OCI-LY7 (cell line): ENCODE measurements around the gene PCDHGB2. TPM values are rescaled to one million over a fixed set of nuclear protein-coding genes. Genes with fewer than 3 reads are reported as not detected.
"Not testable (repeated sequence)": the region's sequence is repeated elsewhere in the genome, so short reads cannot be mapped to it uniquely, and the experiment has no call there.

ENCODE experiments used
- BruUV-seq: library from RNA; stranded (reverse); fragments of 400-500 nt; replicated peaks from 2 replicates; lab custom pipeline; 2021; lab: Mats Ljungman, UMichigan
- CTCF ChIA-PET: fragments of 300-600 bp; sonication (Branson Sonifier 250); formaldehyde crosslinking; loops from one replicate; lab custom pipeline; 2022; ENCODE audit warnings: antibody characterized with exemption; ENCODE audit not compliant: unreplicated experiment; lab: Charles Lee
- POLR2A ChIA-PET: fragments of 300-600 bp; sonication (Branson Sonifier 250); formaldehyde crosslinking; loops from one replicate; lab custom pipeline; 2022; ENCODE audit warnings: antibody characterized with exemption; lab: Charles Lee
- DNase-seq: peaks from one replicate; pipeline ENCODE4 v3.0.0-alpha.2; 2015; ENCODE audit warnings: low spot score
- H2AFZ ChIP-seq: fragments of 200-600 bp; sonication (generic), shearing (Covaris generic); 2 replicates; pipeline ENCODE4 v1.6.1; 2014; ENCODE audit warnings: mild to moderate bottlenecking, antibody characterized with exemption, low read length, moderate library complexity
- H3K27ac ChIP-seq: fragments of 200-600 bp; sonication (generic); 2 replicates; pipeline ENCODE4 v1.5.1; 2014; ENCODE audit warnings: mixed run types, low read depth, mild to moderate bottlenecking, moderate library complexity, low read length, inconsistent platforms; ENCODE audit not compliant: poor library complexity, severe bottlenecking
- H3K36me3 ChIP-seq: fragments of 200-600 bp; sonication (generic); 2 replicates; pipeline ENCODE4 v1.6.1; 2014; ENCODE audit warnings: mild to moderate bottlenecking, antibody characterized with exemption, low read length, moderate library complexity, mixed read lengths; ENCODE audit not compliant: insufficient read depth
- H3K4me1 ChIP-seq: fragments of 200-600 bp; sonication (generic); 2 replicates; pipeline ENCODE4 v1.5.1; 2014; ENCODE audit warnings: mild to moderate bottlenecking, low read length; ENCODE audit not compliant: insufficient read depth, poor library complexity, severe bottlenecking
- H3K4me2 ChIP-seq: fragments of 200-600 bp; sonication (generic); 2 replicates; pipeline ENCODE4 v1.6.1; 2014; ENCODE audit warnings: mild to moderate bottlenecking, low read length
- H3K4me3 ChIP-seq: fragments of 200-600 bp; sonication (generic); 2 replicates; pipeline ENCODE4 v1.5.1; 2014; ENCODE audit warnings: mild to moderate bottlenecking, low read depth, low read length; ENCODE audit not compliant: poor library complexity, severe bottlenecking
- H3K79me2 ChIP-seq: fragments of 200-600 bp; sonication (generic); 2 replicates; pipeline ENCODE4 v1.6.1; 2016; ENCODE audit warnings: low read depth, mild to moderate bottlenecking, low read length, moderate library complexity, mixed read lengths; ENCODE audit not compliant: insufficient read depth
- H3K9me2 ChIP-seq: fragments of 200-600 bp; sonication (generic); 2 replicates; pipeline ENCODE4 v1.6.1; 2016; ENCODE audit warnings: mild to moderate bottlenecking, low read length, mixed read lengths; ENCODE audit not compliant: insufficient read depth
- H3K9me3 ChIP-seq: fragments of 200-600 bp; sonication (generic); 2 replicates; pipeline ENCODE4 v1.6.1; 2014; ENCODE audit warnings: mild to moderate bottlenecking, mixed run types, low read length, mixed read lengths
- H4K20me1 ChIP-seq: fragments of 200-600 bp; sonication (generic); 2 replicates; pipeline ENCODE4 v1.6.1; 2014; ENCODE audit warnings: mild to moderate bottlenecking, antibody characterized with exemption, low read length, moderate library complexity, mixed read lengths; ENCODE audit not compliant: insufficient read depth
- EZH2phosphoT487 ChIP-seq: fragments of 200-600 bp; sonication (generic); IDR thresholded peaks from 2 replicates; pipeline ENCODE4 v1.6.1; 2018; ENCODE audit warnings: low read depth, borderline replicate concordance, mild to moderate bottlenecking, mixed run types, antibody characterized with exemption, low read length, moderate library complexity, mixed read lengths
- intact Hi-C: fragments of 100-400 bp; cut with micrococcal nuclease; formaldehyde crosslinking; loops from one replicate; pipeline ENCODE4 v1.10.0; 2022; ENCODE audit not compliant: unreplicated experiment
- total RNA-seq, 2 experiments: library from RNA; depleted of rRNA in 1 of 2; stranded (reverse); fragments of >200 nt in 1 of 2; shearing (Covaris generic) in 1 of 2; gene quantifications; 2 replicates each; pipeline ENCODE4 v1.2.3, GENCODE V29; 2014 to 2022
- TF ChIP-seq, protein P1 (sequence below): fragments of 200-600 bp; sonication (generic); conservative IDR thresholded peaks from 2 replicates; pipeline ENCODE4 v1.5.1; 2014; ENCODE audit warnings: mild to moderate bottlenecking, antibody characterized with exemption, low read length, moderate library complexity, mixed read lengths

The PCDHGB2 gene
- total RNA-seq, 2 experiments from 2014 or later, result 9.2 to 9.3 TPM

DNA sequence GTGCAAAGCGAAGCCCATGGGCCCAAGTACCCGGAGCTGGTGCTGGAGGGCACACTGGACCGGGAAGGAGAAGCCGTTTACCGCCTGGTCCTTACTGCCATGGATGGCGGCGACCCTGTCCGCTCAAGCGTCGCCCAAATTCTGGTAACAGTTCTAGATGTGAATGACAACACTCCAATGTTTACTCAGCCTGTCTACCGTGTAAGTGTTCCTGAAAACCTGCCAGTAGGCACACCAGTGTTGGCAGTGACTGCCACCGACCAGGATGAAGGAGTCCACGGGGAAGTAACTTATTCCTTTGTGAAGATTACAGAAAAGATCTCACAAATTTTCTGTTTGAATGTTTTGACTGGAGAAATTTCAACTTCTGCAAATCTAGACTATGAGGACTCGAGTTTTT lies 14.8 kb downstream of the PCDHGB2 start:
- DNase-seq, result no peak
- TF ChIP-seq EZH2phosphoT487, result no peak
- TF ChIP-seq, protein P1, sequence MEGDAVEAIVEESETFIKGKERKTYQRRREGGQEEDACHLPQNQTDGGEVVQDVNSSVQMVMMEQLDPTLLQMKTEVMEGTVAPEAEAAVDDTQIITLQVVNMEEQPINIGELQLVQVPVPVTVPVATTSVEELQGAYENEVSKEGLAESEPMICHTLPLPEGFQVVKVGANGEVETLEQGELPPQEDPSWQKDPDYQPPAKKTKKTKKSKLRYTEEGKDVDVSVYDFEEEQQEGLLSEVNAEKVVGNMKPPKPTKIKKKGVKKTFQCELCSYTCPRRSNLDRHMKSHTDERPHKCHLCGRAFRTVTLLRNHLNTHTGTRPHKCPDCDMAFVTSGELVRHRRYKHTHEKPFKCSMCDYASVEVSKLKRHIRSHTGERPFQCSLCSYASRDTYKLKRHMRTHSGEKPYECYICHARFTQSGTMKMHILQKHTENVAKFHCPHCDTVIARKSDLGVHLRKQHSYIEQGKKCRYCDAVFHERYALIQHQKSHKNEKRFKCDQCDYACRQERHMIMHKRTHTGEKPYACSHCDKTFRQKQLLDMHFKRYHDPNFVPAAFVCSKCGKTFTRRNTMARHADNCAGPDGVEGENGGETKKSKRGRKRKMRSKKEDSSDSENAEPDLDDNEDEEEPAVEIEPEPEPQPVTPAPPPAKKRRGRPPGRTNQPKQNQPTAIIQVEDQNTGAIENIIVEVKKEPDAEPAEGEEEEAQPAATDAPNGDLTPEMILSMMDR, result no peak
- H3K4me2 ChIP-seq, result no peak overlapping the region
- BruUV-seq, result no TSS peak
- H3K4me3 ChIP-seq, result no peak overlapping the region
- no peaks in the 10 kb centered on the region for H3K9me3 ChIP-seq
- no peaks in the 10 kb centered on the region for H4K20me1 ChIP-seq
- intact Hi-C loops, result loop anchor here (5.0 kb wide), 1 partner anchor 183 kb away; no protein-coding TSS in a partner anchor
- no peaks in the 10 kb centered on the region for H3K9me2 ChIP-seq
- no peak overlapping the region for H3K27ac ChIP-seq
- peaks cover 7% of the 10 kb centered on the region for H3K4me1 ChIP-seq
- POLR2A ChIA-PET, result interaction anchor here (0.6 kb wide), 1 partner anchor 322 kb away, joined by 3 read pairs; no protein-coding TSS in a partner anchor
- CTCF ChIA-PET, result no interaction called here
- H3K79me2 ChIP-seq, result no peaks in the 10 kb centered on the region
- no peak overlapping the region for H2AFZ ChIP-seq
- H3K36me3 ChIP-seq, result peaks cover 11% of the 10 kb centered on the region; the same call in 1 of the 2 replicates

DNA sequence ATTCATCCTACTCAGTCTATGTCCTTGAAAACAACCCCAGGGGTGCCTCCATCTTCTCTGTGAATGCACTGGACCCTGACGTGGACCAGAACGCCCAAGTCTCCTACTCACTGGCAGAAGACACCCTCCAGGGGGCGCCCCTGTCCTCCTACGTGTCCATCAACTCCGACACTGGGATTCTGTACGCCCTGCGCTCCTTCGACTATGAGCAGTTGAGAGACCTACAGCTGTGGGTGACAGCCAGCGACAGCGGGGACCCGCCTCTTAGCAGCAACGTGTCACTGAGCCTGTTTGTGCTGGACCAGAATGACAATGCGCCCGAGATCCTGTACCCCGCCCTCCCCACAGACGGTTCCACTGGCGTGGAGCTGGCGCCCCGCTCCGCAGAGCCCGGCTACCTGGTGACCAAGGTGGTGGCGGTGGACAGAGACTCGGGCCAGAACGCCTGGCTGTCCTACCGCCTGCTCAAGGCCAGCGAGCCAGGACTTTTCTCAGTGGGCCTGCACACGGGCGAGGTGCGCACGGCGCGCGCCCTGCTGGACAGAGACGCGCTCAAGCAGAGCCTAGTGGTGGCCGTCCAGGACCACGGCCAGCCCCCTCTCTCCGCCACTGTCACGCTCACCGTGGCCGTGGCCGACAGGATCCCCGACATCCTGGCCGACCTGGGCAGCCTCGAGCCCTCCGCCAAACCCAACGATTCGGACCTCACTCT lies 15.8 kb downstream of the PCDHGB2 start:
- BruUV-seq, H3K4me3 ChIP-seq, CTCF ChIA-PET, H3K4me1 ChIP-seq, H2AFZ ChIP-seq, H4K20me1 ChIP-seq, H3K27ac ChIP-seq, H3K9me2 ChIP-seq, intact Hi-C loops, H3K79me2 ChIP-seq, H3K4me2 ChIP-seq, H3K9me3 ChIP-seq, DNase-seq: not testable (repeated sequence)
- H3K36me3 ChIP-seq, result peaks cover 11% of the 10 kb centered on the region; the same call in 1 of the 2 replicates
- TF ChIP-seq, protein P1, result peak; percentile 49
- POLR2A ChIA-PET, result interaction anchor here (0.6 kb wide), 1 partner anchor 321 kb away, joined by 3 read pairs; no protein-coding TSS in a partner anchor
